Astrocyte (in vitro differentiated cells and primary cell): ENCODE data around the gene CLASP1. TPM values are rescaled to one million over a fixed set of nuclear protein-coding genes. Genes with fewer than 3 reads are reported as not detected.

ENCODE experiments used
- DNase-seq: peaks from one replicate; pipeline ENCODE4 v3.0.0-alpha.2; 2010; ENCODE audit warnings: low read depth
- FAIRE-seq: peaks from 2 replicates; lab custom pipeline; 2011; peaks lifted over from hg19 to GRCh38; lab: Jason Lieb, UNC
- H2AFZ ChIP-seq: 2 replicates; pipeline ENCODE4 v1.6.0; 2012; ENCODE audit warnings: low read depth, low read length, inconsistent platforms
- H3K27ac ChIP-seq: 2 replicates; pipeline ENCODE4 v1.5.1; 2011; ENCODE audit warnings: low read depth, low read length, inconsistent platforms
- H3K27me3 ChIP-seq: 2 replicates; pipeline ENCODE4 v1.6.0; 2011; ENCODE audit warnings: low read length, inconsistent platforms; ENCODE audit not compliant: insufficient read depth
- H3K36me3 ChIP-seq: 2 replicates; pipeline ENCODE4 v1.5.1; 2011; ENCODE audit warnings: low read length, inconsistent platforms; ENCODE audit not compliant: insufficient read depth
- H3K4me1 ChIP-seq: 2 replicates; pipeline ENCODE4 v1.5.1; 2011; ENCODE audit warnings: low read length, inconsistent platforms; ENCODE audit not compliant: insufficient read depth
- H3K4me2 ChIP-seq: 2 replicates; pipeline ENCODE4 v1.6.0; 2012; ENCODE audit warnings: low read length, inconsistent platforms
- H3K4me3 ChIP-seq: 2 replicates; pipeline ENCODE4 v1.5.1; 2011; ENCODE audit warnings: low read depth, mild to moderate bottlenecking, low read length, inconsistent platforms; ENCODE audit not compliant: insufficient read depth
- H3K79me2 ChIP-seq: 2 replicates; pipeline ENCODE4 v1.6.0; 2012; ENCODE audit warnings: mild to moderate bottlenecking, low read length, inconsistent platforms; ENCODE audit not compliant: insufficient read depth
- H3K9ac ChIP-seq: 2 replicates; pipeline ENCODE4 v1.6.0; 2012; ENCODE audit warnings: mild to moderate bottlenecking, low read length, inconsistent platforms
- H3K9me3 ChIP-seq: 2 replicates; pipeline ENCODE4 v1.5.1; 2012; ENCODE audit warnings: low read depth, mild to moderate bottlenecking, low read length, inconsistent platforms; ENCODE audit not compliant: insufficient read depth
- H4K20me1 ChIP-seq: 2 replicates; pipeline ENCODE4 v1.6.0; 2012; ENCODE audit warnings: low read length, inconsistent platforms; ENCODE audit not compliant: insufficient read depth
- H3K27ac Mint-ChIP-seq: one replicate; pipeline ENCODE4 v1.8.0; 2021; ENCODE audit warnings: mild to moderate bottlenecking, mixed read lengths; ENCODE audit not compliant: unreplicated experiment
- H3K27me3 Mint-ChIP-seq: one replicate; pipeline ENCODE4 v1.8.0; 2021; ENCODE audit warnings: low read depth, mixed read lengths; ENCODE audit not compliant: unreplicated experiment
- H3K36me3 Mint-ChIP-seq: one replicate; pipeline ENCODE4 v1.8.0; 2021; ENCODE audit warnings: low read depth, mixed read lengths; ENCODE audit not compliant: unreplicated experiment
- H3K4me1 Mint-ChIP-seq: one replicate; pipeline ENCODE4 v1.8.0; 2021; ENCODE audit warnings: low read depth, mixed read lengths; ENCODE audit not compliant: unreplicated experiment
- H3K4me3 Mint-ChIP-seq: one replicate; pipeline ENCODE4 v1.8.0; 2021; ENCODE audit warnings: mild to moderate bottlenecking, moderate library complexity, mixed read lengths; ENCODE audit not compliant: unreplicated experiment
- H3K9me3 Mint-ChIP-seq: one replicate; pipeline ENCODE4 v1.8.0; 2021; ENCODE audit warnings: mild to moderate bottlenecking, mixed read lengths; ENCODE audit not compliant: unreplicated experiment
- CTCF ChIP-seq: IDR thresholded peaks from 2 replicates; pipeline ENCODE4 v1.5.1; 2011; ENCODE audit warnings: low read depth, mild to moderate bottlenecking, inconsistent platforms, low read length, moderate library complexity; ENCODE audit not compliant: insufficient read depth
- EZH2 ChIP-seq: IDR thresholded peaks from 2 replicates; pipeline ENCODE4 v1.6.1; 2012; ENCODE audit warnings: mild to moderate bottlenecking, low read length, inconsistent platforms; ENCODE audit not compliant: insufficient read depth
- total RNA-seq: library from RNA; stranded (reverse); gene quantifications from 2 replicates; pipeline ENCODE4 v1.2.1, GENCODE V29; 2021

CLASP1 gene
- total RNA-seq, 1 donor from 2014 or later, result 56.7 TPM

DNA sequence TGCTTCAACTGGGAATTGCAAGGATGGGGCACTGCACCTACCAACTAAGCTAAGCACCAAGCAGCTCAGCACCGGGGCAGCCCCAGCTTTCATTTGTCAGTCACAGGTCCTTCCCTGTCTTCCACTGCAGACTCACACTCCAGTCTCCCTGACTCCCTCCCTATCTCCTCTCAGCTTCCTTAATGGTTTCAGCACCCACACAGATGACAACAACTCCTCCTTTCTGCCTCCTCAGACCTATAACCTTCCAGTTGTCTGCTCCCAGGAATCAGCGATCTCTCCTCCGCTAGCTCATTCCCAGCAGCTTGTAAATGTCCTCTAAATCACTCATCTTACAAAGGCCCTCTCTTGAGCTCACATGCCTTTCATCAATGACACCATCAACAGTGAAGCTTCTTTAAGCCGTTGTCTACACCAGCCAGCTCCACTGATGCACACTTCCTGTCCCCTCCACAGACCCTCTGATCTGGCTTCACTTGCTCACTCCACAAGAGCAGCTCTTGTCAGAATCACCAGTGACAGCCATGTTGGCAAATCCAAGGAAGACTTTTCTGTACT lies 32.1 kb downstream of the CLASP1 start:
- DNase-seq (no peak), FAIRE-seq (no peak)
- no peak overlapping the region for H3K27ac ChIP-seq
- H3K79me2 ChIP-seq, result peaks cover 74% of the 10 kb centered on the region
- Mint-ChIP-seq H3K36me3 (peaks cover 5% of the 10 kb centered on the region), H3K9me3 (no peaks in the 10 kb centered on the region), H3K4me1 (no peaks in the 10 kb centered on the region), H3K27me3 (no peaks in the 10 kb centered on the region), H3K27ac (no peak overlapping the region), H3K4me3 (no peak overlapping the region)
- H3K4me2 ChIP-seq, result no peak overlapping the region
- H3K27me3 ChIP-seq, result no peaks in the 10 kb centered on the region
- no peaks in the 10 kb centered on the region for H3K36me3 ChIP-seq
- no peak overlapping the region for H3K9ac ChIP-seq
- no peaks in the 10 kb centered on the region for H3K9me3 ChIP-seq
- H2AFZ ChIP-seq, result no peak overlapping the region
- H4K20me1 ChIP-seq, result peaks cover 65% of the 10 kb centered on the region
- TF ChIP-seq EZH2 (no peak), CTCF (no peak)
- H3K4me3 ChIP-seq, result no peak overlapping the region
- no peaks in the 10 kb centered on the region for H3K4me1 ChIP-seq

DNA sequence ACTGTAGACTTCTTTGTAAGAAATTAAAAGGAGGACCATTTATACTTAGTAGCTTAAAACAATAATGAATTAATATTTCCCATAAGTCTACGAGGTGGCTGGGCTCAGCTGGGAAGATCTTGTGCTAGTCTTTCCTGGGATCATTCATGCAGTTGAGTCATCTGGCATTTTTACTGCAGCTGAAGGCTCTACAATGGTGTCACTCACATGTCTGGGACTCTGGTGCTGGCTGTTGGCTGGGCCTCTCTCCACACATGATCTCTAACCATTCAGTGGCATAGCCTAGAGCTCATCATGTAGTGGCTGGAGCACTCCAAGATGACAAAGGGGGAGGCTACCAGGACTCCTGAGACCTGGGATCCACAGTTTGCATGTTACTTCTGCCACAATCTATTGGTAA lies 35.5 kb downstream of the CLASP1 start:
- Mint-ChIP-seq H3K9me3 (no peaks in the 10 kb centered on the region), H3K36me3 (peaks cover 4% of the 10 kb centered on the region), H3K4me3 (no peak overlapping the region), H3K27ac (no peak overlapping the region), H3K27me3 (no peaks in the 10 kb centered on the region), H3K4me1 (peaks cover 3% of the 10 kb centered on the region)
- no peak for DNase-seq
- H3K9me3 ChIP-seq, result no peaks in the 10 kb centered on the region
- no peak overlapping the region for H2AFZ ChIP-seq
- no peaks in the 10 kb centered on the region for H3K36me3 ChIP-seq
- no peaks in the 10 kb centered on the region for H3K27me3 ChIP-seq
- no peak for FAIRE-seq
- H3K4me2 ChIP-seq, result no peak overlapping the region
- no peak overlapping the region for H3K27ac ChIP-seq
- TF ChIP-seq CTCF (no peak), EZH2 (no peak)
- H3K4me3 ChIP-seq, result no peak overlapping the region
- H3K79me2 ChIP-seq, result peaks cover 66% of the 10 kb centered on the region
- H3K4me1 ChIP-seq, result no peaks in the 10 kb centered on the region
- no peak overlapping the region for H3K9ac ChIP-seq
- H4K20me1 ChIP-seq, result peaks cover 84% of the 10 kb centered on the region

DNA sequence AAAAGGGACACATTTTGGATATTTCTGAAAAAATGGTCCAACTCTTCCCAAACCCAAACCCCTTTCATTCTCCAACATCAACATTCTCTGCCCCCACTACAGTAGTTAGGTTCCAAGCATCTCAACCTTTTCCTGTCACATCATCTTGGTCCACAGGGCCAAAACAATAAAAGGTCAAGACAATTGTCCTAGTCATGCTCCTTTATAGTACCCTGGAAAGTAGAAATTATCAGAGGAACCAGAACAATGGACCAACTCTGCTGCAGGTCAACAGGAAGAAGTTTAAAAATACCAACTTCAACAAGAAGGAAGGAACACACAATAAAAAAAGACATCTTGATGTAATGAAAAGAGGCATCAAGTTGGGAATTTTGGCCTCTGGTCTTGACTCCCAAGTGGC lies 36.1 kb downstream of the CLASP1 start:
- Histone ChIP-seq H3K36me3 (no peaks in the 10 kb centered on the region), H3K9me3 (no peaks in the 10 kb centered on the region), H4K20me1 (peaks cover 86% of the 10 kb centered on the region), H3K4me2 (no peak overlapping the region), H2AFZ (no peak overlapping the region), H3K9ac (no peak overlapping the region), H3K27ac (no peak overlapping the region), H3K4me1 (no peaks in the 10 kb centered on the region), H3K4me3 (no peak overlapping the region), H3K79me2 (peaks cover 68% of the 10 kb centered on the region), H3K27me3 (no peaks in the 10 kb centered on the region)
- FAIRE-seq (no peak), DNase-seq (no peak)
- TF ChIP-seq EZH2 (no peak), CTCF (no peak)
- Mint-ChIP-seq H3K36me3 (peaks cover 4% of the 10 kb centered on the region), H3K9me3 (no peaks in the 10 kb centered on the region), H3K4me1 (peaks cover 8% of the 10 kb centered on the region), H3K4me3 (no peak overlapping the region), H3K27ac (no peak overlapping the region), H3K27me3 (no peaks in the 10 kb centered on the region)
